Neuronal stem cell (in vitro differentiated cells): ENCODE data around the gene ELOVL1.

ENCODE experiments used
- DNase-seq: peaks from one replicate; pipeline ENCODE4 v3.0.0-alpha.2; 2013; ENCODE audit warnings: low spot score
- H2AFZ ChIP-seq: one replicate; pipeline ENCODE4 v1.6.1; 2013; ENCODE audit warnings: mild to moderate bottlenecking, low read length, inconsistent platforms
- H2AK5ac ChIP-seq: 2 replicates; pipeline ENCODE4 v1.6.1; 2013; ENCODE audit warnings: low read depth, mild to moderate bottlenecking, inconsistent platforms, low read length, moderate library complexity, mixed read lengths
- H2BK120ac ChIP-seq: 2 replicates; pipeline ENCODE4 v1.6.1; 2013; ENCODE audit warnings: low read depth, mild to moderate bottlenecking, inconsistent platforms, low read length, moderate library complexity, mixed read lengths
- H2BK12ac ChIP-seq: one replicate; pipeline ENCODE4 v1.6.1; 2013; ENCODE audit warnings: low read length, inconsistent platforms
- H2BK15ac ChIP-seq: 2 replicates; pipeline ENCODE4 v1.6.1; 2013; ENCODE audit warnings: mild to moderate bottlenecking, low read length, inconsistent platforms, mixed read lengths
- H2BK5ac ChIP-seq: one replicate; pipeline ENCODE4 v1.6.1; 2013; ENCODE audit warnings: inconsistent platforms, mild to moderate bottlenecking, low read length, moderate library complexity
- H3K14ac ChIP-seq: one replicate; pipeline ENCODE4 v1.6.1; 2013; ENCODE audit warnings: low read length, inconsistent platforms
- H3K18ac ChIP-seq: 2 replicates; pipeline ENCODE4 v1.6.1; 2013; ENCODE audit warnings: low read length, inconsistent platforms
- H3K23ac ChIP-seq: 2 replicates; pipeline ENCODE4 v1.6.1; 2013; ENCODE audit warnings: low read depth, mild to moderate bottlenecking, mixed read lengths, low read length, inconsistent platforms; ENCODE audit not compliant: poor library complexity
- H3K27ac ChIP-seq: replicated peaks from 3 replicates; pipeline ENCODE4 v1.5.1; 2013; ENCODE audit warnings: low read length, inconsistent platforms
- H3K27me3 ChIP-seq, 3 experiments: 2 replicates each; pipeline ENCODE4 v1.6.1; 2013; ENCODE audit warnings: low read length in 3 of 3, mild to moderate bottlenecking in 2 of 3, inconsistent platforms in 1 of 3, low read depth in 1 of 3, mixed read lengths in 1 of 3, moderate library complexity in 1 of 3; ENCODE audit not compliant: control insufficient read depth in 3 of 3, insufficient read depth in 3 of 3
- H3K36me3 ChIP-seq, 2 donors: replicated peaks in 1 of 2; 2 replicates each; pipeline ENCODE4 v1.6.1; 2013; ENCODE audit warnings: low read length in 2 of 2; ENCODE audit not compliant: control insufficient read depth in 2 of 2, insufficient read depth in 2 of 2
- H3K4ac ChIP-seq: 2 replicates; pipeline ENCODE4 v1.6.1; 2013; ENCODE audit warnings: inconsistent platforms, mild to moderate bottlenecking, low read length, moderate library complexity
- H3K4me1 ChIP-seq, 2 donors: 1 replicate in 1 of 2; 2 replicates in 1 of 2; pipeline ENCODE4 v1.6.1; 2013; ENCODE audit warnings: low read length in 2 of 2, low read depth in 1 of 2; ENCODE audit not compliant: control insufficient read depth in 2 of 2, insufficient read depth in 1 of 2
- H3K4me2 ChIP-seq: one replicate; pipeline ENCODE4 v1.6.1; 2013; ENCODE audit warnings: mild to moderate bottlenecking, low read length, inconsistent platforms; ENCODE audit not compliant: insufficient read depth, poor library complexity, severe bottlenecking
- H3K4me3 ChIP-seq, 2 donors: 2 replicates each; pipeline ENCODE4 v1.5.1; 2013; ENCODE audit warnings: low read length in 2 of 2, mild to moderate bottlenecking in 2 of 2, inconsistent platforms in 1 of 2, moderate library complexity in 1 of 2
- H3K79me1 ChIP-seq: one replicate; pipeline ENCODE4 v1.6.1; 2013; ENCODE audit warnings: low read depth, mild to moderate bottlenecking, inconsistent platforms, low read length, moderate library complexity
- H3K9ac ChIP-seq: one replicate; pipeline ENCODE4 v1.6.1; 2013; ENCODE audit warnings: mild to moderate bottlenecking, low read depth, low read length, inconsistent platforms; ENCODE audit not compliant: poor library complexity
- H3K9me3 ChIP-seq, 2 donors: replicated peaks in 1 of 2; 2 replicates each; pipeline versions ENCODE3 to v1.6.1; 2013; ENCODE audit warnings: low read length in 2 of 2, mild to moderate bottlenecking in 2 of 2, inconsistent platforms in 1 of 2, low read depth in 1 of 2, mixed read lengths in 1 of 2, moderate library complexity in 1 of 2; ENCODE audit not compliant: control insufficient read depth in 2 of 2, insufficient read depth in 1 of 2
- H4K8ac ChIP-seq: one replicate; pipeline ENCODE4 v1.6.1; 2013; ENCODE audit warnings: low read depth, mild to moderate bottlenecking, inconsistent platforms, low read length, moderate library complexity
- H4K91ac ChIP-seq: one replicate; pipeline ENCODE4 v1.6.1; 2013; ENCODE audit warnings: low read length, low read depth, mild to moderate bottlenecking, inconsistent platforms; ENCODE audit not compliant: poor library complexity
- WGBS, 2 donors: extraction: QIAGEN DNeasy Blood & Tissue Kit; methylation state at CpG; one replicate each; pipeline ENCODE4 v1.1.7; 2013; ENCODE audit warnings: missing lambda C conversion rate in 2 of 2, mixed read lengths in 1 of 2; ENCODE audit not compliant: insufficient read length in 2 of 2, insufficient replicate concordance in 1 of 2; ENCODE audit errors: extremely low coverage in 2 of 2; 5-methylcytosine and 5-hydroxymethylcytosine counted together

Gene ELOVL1

DNA sequence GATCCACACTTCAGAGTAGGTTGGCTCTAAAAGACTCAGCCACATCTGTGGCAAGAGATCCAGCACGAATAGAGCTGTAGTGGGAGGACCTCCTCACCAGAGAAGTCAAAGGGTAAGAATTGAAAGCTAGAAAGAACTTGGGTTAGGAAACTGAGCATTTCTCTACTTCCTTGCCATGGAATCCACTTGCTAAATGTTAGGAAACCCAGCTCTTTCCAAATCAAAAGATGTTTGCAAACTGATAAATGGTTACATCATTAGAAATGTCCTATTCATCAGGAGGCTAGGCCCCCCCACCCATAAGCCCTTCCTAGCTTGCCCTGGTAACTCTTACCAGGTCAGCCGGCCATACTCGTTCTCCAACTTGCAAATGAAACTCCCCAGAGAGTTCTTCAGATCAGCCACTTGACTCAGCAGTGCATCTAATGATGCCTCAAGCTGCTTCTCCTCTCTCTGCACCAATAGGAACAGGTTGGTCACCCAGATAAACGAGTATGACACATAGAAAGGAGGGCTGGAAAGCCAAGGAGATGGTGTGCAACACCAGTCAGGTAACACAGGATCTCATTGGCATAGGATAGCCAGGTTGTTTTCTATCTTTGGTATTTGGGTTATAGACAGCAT is 20.3 kb upstream of the ELOVL1 start:
- no peak for DNase-seq
- H3K4ac ChIP-seq, result no peak overlapping the region
- H3K14ac ChIP-seq, result no peak overlapping the region

DNA sequence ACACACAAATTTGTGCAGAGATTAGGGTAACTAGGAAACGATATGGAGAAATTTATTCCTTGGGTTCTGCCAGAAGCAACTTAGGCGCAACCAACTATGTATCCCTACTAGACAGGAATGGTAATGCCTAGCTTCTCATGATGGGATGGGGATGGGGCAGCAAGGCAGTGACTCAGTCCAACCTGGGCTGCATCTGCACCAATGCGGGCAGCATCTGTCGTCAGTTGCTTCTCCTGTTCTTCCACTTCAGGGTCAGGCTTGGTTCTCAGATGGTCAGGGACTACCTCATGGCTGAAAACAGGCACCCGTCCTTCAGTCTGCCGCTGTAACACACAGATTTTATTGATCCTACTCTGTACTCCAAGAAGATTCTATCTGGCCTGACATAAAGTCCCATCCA is 18.9 kb upstream of the ELOVL1 start:
- Histone ChIP-seq H3K79me1 (peaks cover 7% of the 10 kb centered on the region), H2BK5ac (no peak overlapping the region), H3K36me3 (peaks cover 32 to 66% of the 10 kb centered on the region in 2 donors), H3K4me3 (no peak overlapping the region), H2BK15ac (no peak overlapping the region), H3K27ac (no peak overlapping the region), H2BK120ac (no peak overlapping the region), H2AFZ (no peak overlapping the region), H3K27me3 (no peaks in the 10 kb centered on the region), H4K8ac (no peak overlapping the region), H3K18ac (no peak overlapping the region), H3K4me2 (no peak overlapping the region), H3K4ac (no peak overlapping the region), H2AK5ac (no peak overlapping the region), H3K9ac (no peak overlapping the region), H3K14ac (no peak overlapping the region), H2BK12ac (no peak overlapping the region), H3K23ac (no peak overlapping the region), H4K91ac (no peak overlapping the region), H3K4me1 (peaks cover 7 to 13% of the 10 kb centered on the region in 2 donors), H3K9me3 (no peaks in the 10 kb centered on the region)
- WGBS, 2 donors, result no CpG with 5 or more reads among the region's 6 CpGs
- DNase-seq, result no peak

More for the DNA sequence above, 20.3 kb upstream of the ELOVL1 start:
- WGBS, 2 donors, result no CpG with 5 or more reads among the region's 4 CpGs
- Histone ChIP-seq H3K27ac (no peak overlapping the region), H3K9me3 (no peaks in the 10 kb centered on the region), H3K9ac (no peak overlapping the region), H2BK15ac (no peak overlapping the region), H3K18ac (no peak overlapping the region), H3K79me1 (peaks cover 7% of the 10 kb centered on the region), H3K36me3 (peaks cover 30 to 52% of the 10 kb centered on the region in 2 donors), H3K4me3 (peak overlapping the region in 1 of 2 donors; percentile 96), H4K91ac (no peak overlapping the region), H3K23ac (no peak overlapping the region), H3K4me2 (no peak overlapping the region), H2BK5ac (no peak overlapping the region), H4K8ac (no peak overlapping the region), H2BK12ac (no peak overlapping the region), H3K4me1 (peaks cover 7% of the 10 kb centered on the region in 2 donors), H2AK5ac (no peak overlapping the region), H2BK120ac (no peak overlapping the region), H3K27me3 (no peaks in the 10 kb centered on the region), H2AFZ (no peak overlapping the region)

DNA sequence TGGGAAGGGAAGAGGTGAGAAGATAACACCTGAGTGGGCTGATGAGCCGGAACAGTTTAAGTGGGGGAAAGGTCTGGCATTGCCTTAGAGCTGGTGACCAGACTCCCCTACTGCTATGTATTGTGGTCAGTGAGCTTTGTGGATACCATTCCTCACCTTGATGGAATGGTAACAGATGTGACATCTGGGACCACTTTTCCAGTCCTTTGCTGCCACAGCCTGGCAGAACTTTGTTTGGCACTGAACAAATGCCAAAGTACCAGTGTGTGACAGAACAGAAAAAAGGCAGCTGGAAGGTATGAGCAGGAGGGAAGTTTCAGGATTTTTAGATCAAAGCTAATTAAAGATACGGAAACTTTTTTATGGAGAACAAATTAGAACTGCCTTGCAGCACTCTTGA is 15.6 kb upstream of the ELOVL1 start:
- DNase-seq, result no peak

DNA sequence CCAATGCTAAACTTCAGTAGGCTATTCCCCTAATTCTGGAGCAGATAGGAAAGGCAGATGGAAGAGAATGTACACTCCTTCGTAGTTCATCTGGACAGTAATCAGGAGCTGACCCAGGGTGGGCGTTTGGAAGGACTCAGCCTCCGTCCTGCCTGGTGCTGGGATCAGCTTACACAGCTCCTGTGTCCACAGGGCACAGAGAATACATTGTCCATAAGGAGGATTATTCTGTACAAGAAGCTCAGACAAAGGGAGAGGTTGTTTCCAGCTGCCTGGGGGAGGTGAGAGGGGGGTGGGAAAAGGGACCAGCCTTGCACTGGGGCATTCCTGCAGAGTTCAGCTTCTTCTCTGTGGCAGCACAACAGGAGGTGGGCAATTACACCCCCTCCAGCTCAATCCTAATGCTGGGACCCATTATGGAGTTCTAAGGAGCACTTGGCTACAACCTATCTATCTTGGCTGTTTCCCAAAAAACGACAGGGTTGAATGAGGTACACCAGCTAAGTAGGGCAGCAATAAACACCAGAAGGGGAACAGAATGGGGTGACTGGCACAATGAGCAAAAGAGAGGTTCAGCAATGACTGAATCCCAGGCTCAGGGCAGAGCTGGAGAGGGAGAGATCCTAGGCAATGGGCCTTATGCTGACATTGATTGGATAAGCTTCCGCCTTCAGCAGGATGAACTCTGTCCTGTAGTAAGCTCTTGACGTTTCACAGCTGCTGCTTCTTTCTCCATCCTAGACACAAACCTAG is 14.4 kb upstream of the ELOVL1 start:
- Histone ChIP-seq H3K79me1 (no peaks in the 10 kb centered on the region), H3K27me3 (no peaks in the 10 kb centered on the region), H3K14ac (no peak overlapping the region), H3K4ac (no peak overlapping the region), H2BK12ac (no peak overlapping the region), H3K4me3 (no peak overlapping the region), H3K23ac (no peak overlapping the region), H3K27ac (peak overlapping the region; percentile 55), H2BK5ac (no peak overlapping the region), H2AFZ (no peak overlapping the region), H3K4me2 (no peak overlapping the region), H3K36me3 (peaks cover 33 to 63% of the 10 kb centered on the region in 2 donors), H2AK5ac (no peak overlapping the region), H3K9me3 (no peaks in the 10 kb centered on the region), H3K18ac (no peak overlapping the region), H4K8ac (no peak overlapping the region), H4K91ac (no peak overlapping the region), H2BK120ac (no peak overlapping the region), H3K9ac (no peak overlapping the region), H2BK15ac (no peak overlapping the region), H3K4me1 (peaks cover 0 to 6% of the 10 kb centered on the region in 2 donors)
- no peak for DNase-seq
- WGBS, 2 donors, result no CpG with 5 or more reads among the region's 6 CpGs

More for the DNA sequence above, 15.6 kb upstream of the ELOVL1 start:
- Histone ChIP-seq H3K36me3 (peaks cover 35 to 74% of the 10 kb centered on the region in 2 donors), H2BK120ac (no peak overlapping the region), H3K27me3 (no peaks in the 10 kb centered on the region), H3K79me1 (peaks cover 2% of the 10 kb centered on the region), H2AK5ac (no peak overlapping the region), H3K9me3 (no peaks in the 10 kb centered on the region), H4K8ac (no peak overlapping the region), H2BK15ac (no peak overlapping the region), H3K18ac (no peak overlapping the region), H3K23ac (no peak overlapping the region), H3K27ac (no peak overlapping the region), H2BK12ac (no peak overlapping the region), H3K4me3 (no peak overlapping the region), H3K4me2 (no peak overlapping the region), H3K4me1 (peaks cover 0 to 6% of the 10 kb centered on the region in 2 donors), H3K14ac (no peak overlapping the region), H2BK5ac (no peak overlapping the region), H3K4ac (no peak overlapping the region), H3K9ac (no peak overlapping the region), H2AFZ (no peak overlapping the region), H4K91ac (no peak overlapping the region)
- no CpG with 5 or more reads among the region's 2 CpGs for WGBS, 2 donors
